GM21737 (cell line): ENCODE results near the gene CRACR2B.
A peak's percentile ranks its signal among the peaks of the same experiment; 100 is the strongest.

Experiments
- ATAC-seq: cut with Tn5 transposase; IDR thresholded peaks from one replicate; pipeline ENCODE4 v1.9.1; 2021; ENCODE audit warnings: mild to moderate bottlenecking, moderate library complexity; ENCODE audit not compliant: unreplicated experiment

CRACR2B gene

DNA sequence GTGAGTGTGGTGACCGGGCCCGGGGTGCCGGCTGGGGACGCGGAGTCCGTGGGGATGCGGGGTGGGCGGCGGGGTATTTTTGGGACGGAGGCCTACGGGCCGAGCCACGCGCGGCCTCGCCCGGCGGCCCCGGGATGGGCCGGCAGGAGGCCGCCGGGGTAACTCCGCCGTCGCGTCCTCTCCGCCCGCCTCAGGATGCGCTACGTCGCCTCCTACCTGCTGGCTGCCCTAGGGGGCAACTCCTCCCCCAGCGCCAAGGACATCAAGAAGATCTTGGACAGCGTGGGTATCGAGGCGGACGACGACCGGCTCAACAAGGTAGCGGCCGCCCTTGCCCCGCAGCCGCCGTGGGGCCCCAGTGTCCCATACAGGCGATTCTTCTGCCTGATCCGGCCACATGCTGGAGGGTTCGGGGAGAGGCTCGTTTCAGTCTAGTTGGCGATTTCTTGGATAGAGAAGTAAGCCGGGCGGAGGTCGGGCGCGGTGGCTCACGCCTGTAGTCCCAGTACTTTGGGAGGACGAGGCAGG lies 17.6 kb upstream of the CRACR2B start:
- no peak for ATAC-seq

DNA sequence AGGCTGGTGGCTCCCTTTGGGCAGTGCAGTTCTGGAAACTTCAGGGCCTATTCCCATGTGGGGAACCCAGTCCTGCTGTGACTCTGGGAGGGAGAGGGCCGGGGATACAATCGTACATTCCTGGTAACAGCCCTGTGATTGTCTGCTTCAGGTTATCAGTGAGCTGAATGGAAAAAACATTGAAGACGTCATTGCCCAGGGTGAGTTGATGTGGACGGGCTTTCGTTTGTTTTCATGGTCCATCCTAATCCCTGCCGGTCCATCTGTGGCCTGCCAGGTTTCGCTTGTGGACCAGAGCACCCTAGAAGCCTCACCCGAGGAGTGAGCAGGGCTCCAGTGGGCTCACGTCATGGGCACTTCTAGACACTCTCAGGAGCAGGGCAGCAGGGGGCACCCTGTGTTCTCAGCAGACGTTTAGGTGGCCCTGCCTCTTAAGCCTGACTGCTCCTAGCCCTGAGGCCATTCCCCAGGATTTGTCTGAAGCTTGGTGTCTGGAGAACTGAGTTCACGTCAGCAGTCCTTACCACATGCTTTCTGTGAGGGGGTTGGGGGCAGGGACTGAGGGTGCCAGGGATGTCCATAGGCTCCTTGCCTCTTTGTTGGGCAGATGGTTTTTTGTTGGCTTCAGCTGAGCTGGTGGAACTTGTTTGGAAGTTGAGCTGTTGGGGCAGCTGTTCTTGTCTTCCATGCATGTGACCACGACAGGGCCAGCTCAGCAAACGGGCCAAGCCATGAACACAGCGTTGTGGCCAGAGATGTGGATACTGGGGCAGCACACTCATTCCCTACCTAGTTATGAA lies 16.1 kb upstream of the CRACR2B start:
- no peak for ATAC-seq

DNA sequence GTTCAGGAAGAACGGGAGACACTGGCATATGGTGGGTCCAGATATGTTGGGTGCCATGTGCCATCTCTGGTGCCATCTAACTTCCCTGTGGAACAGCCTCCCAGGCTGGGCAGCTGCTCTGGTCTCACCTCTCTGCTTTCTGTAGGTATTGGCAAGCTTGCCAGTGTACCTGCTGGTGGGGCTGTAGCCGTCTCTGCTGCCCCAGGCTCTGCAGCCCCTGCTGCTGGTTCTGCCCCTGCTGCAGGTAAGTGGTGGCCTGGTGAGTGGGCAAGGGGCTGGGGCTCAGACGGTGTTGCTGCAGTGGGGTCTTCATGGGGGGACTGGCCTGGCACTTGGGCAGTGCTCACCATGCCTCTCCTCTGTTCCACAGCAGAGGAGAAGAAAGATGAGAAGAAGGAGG lies 15.3 kb upstream of the CRACR2B start:
- ATAC-seq: no peak

DNA sequence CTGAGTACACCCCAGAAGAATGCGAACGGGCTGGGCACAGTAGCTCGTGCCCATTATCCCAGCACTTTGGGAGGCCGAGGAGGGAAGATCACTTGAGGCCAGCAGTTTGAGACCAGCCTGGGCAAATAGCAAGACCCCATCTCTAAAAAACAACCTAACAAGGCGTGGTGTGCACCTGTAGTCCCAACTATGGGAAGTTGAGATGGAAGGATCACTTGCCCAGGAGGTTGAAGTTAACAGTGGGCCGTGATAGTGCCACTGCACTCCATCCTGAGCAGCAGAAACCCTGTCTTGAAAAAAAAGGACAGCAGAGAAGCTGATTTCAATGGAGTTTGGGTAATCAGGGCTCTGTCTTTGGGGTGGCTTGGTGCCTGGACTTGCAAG lies 14.7 kb upstream of the CRACR2B start:
- ATAC-seq: no peak

- ATAC-seq: no peak
Observed at GRCh38 chr11:813456-814096, 14.1 kb upstream of the CRACR2B start.

DNA sequence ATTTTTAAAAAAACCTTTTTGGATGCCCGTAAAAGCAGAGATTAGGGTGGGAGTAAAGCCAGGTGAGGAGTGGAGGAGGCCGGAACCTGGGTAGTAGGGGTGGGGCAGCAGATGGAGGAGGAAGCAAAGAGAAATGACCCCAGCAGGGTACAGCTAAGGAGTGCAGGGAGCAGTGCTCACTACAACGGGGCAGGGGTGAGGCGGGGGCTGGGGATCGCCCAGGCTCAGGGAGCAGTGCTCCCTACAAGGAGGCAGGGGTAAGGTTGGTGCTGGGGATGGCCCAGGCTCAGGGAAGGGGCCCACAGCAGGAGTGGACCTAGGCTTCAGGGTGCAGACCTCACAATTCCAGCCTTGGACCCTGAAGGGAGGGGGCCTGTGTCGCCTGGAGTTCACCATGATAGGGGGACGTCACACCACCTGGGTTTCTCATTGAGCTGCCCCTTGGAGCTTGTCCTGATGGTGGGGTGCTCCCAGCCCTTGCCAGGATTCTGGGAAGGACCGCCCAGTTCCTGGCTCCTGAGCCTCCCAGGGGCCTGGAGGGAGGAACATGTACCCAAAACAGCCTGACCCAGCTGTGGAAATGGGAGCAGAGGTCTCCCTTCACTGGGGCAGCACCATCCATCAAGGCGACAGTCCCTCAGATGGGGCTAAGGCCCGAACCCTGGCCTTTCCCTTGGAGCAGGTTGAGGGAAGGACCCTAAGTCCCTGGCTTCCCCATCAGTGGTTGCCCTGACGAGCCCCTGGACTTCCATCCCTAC lies 11.9 kb upstream of the CRACR2B start:
- ATAC-seq: no peak

DNA sequence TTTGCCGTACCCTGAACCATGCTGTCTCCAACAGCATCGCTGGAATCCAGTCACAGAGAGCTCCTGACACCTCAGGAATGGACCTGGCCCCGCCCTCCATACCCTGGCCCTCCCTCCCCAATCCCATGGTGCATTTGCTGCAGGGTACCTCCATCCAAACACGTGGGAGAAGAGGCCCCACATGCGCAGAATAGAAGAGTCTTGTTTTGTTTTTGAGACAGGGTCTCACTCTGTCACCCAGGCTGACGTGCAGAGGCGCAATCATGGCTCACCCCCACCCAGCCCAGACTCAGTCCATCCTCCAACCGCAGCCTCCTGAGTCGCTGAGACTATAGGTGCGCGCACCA lies 11.3 kb upstream of the CRACR2B start:
- no peak for ATAC-seq

DNA sequence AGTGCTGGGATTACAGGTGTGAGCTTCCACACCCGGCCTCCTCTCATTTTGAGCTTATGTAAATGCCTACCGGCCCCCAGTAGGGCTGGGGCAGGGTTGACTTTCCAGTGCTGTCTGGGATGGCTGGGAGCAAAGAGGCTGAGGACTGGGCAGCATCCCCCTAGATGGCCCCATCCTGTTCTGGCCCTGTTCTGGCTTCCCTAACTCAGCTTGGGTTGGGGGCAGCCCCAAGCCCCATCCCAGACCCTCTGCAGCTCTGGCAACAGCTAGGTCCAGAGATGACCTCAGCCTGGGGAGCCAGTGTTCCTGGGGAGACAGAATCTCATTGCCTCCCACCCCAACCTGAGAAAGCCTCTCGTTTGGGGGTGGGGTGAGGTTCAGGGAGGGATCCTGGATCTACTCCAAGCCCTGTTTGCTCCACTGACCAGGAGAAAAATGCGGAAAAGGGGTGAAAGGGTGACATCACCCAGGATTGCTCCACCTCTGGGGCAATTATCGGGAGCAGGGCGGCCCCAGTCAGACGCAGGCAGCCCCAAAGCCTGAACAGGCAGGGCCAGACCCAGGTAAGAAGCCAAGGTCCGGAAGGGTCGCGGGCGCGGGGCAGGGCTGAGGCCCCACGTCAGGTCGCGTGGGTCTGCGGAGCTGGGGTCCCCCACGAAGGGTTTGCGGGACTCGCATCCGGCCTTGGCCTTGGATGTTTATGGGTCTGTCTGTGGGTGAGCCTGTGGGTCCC lies 9.2 kb upstream of the CRACR2B start, which contains the start of gene PNPLA2:
PNPLA2 (plus strand) TSS at position 519 of the 733 bp plus-strand sequence. CDS start 805 bp downstream, outside the sequence.
- peak; percentile 4 for ATAC-seq

- ATAC-seq: peak; percentile 49
Observed at GRCh38 chr11:819129-819931, 8.4 kb upstream of the CRACR2B start.

DNA sequence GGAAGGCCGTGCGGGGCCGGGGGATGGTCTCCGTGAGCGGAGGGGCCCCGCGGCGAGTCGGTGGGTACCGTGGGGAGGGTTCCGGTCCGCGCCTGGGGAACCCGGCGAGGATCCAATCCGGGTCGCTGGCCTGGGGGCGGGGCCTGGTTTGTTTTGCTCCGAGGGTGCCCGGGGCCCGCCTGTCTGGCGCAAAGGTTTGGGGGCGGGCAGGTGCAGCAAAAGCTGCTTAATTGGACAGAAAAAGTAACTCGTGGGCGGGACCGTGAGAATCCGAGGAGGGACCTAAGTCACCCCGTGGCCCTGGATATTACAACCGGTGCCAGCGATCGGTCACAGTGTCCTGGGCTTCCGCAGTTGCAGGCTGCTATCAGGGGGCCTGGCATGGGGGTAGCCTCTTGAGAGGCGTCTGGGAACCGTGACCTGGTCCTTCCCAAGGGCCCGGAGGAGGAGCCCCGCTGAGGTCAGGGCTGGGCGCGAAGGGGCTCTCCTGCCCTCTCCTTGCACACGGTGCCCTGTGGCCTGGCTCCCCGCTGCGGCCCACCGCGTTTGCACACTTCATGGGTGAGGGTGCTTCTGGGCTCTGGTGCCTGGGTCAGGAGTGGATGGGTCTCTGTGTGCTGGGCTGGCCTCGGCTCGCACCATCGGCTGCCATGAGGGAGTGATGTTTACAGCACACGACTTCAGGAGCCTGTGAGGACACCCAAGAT lies 7.6 kb upstream of the CRACR2B start:
- ATAC-seq: peak; percentile 51

- no peak for ATAC-seq
Observed at GRCh38 chr11:820655-821511, 6.8 kb upstream of the CRACR2B start.

DNA sequence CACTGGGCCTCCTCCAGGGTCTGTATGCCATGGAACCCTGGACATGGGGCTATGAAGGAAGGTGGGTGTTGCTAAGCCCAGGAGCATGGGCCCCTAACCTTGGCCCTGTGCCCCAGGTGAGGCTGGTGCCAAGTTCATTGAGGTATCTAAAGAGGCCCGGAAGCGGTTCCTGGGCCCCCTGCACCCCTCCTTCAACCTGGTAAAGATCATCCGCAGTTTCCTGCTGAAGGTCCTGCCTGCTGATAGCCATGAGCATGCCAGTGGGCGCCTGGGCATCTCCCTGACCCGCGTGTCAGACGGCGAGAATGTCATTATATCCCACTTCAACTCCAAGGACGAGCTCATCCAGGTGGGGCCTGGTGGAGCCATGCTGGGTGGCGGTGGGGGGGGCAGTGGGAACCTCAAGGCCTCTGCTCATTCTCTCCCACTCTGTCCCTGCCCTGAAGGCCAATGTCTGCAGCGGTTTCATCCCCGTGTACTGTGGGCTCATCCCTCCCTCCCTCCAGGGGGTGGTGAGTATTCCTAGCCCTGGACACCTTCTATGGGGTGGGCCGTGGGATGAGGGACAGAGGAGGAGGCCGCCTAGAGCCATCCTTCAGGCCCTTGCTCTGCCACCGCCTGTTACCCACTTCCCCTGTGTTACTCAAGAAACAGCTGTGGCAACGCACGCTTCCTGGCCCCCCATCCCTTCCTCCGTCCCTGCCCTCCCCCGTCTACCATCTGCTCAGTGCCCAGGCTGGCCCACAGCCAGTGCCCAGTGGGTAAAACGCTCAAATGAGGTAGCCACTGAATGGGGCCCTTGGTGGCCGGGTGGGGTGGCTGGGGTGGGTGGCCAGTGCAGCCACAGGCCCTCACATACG lies 6.0 kb upstream of the CRACR2B start:
- no peak for ATAC-seq

DNA sequence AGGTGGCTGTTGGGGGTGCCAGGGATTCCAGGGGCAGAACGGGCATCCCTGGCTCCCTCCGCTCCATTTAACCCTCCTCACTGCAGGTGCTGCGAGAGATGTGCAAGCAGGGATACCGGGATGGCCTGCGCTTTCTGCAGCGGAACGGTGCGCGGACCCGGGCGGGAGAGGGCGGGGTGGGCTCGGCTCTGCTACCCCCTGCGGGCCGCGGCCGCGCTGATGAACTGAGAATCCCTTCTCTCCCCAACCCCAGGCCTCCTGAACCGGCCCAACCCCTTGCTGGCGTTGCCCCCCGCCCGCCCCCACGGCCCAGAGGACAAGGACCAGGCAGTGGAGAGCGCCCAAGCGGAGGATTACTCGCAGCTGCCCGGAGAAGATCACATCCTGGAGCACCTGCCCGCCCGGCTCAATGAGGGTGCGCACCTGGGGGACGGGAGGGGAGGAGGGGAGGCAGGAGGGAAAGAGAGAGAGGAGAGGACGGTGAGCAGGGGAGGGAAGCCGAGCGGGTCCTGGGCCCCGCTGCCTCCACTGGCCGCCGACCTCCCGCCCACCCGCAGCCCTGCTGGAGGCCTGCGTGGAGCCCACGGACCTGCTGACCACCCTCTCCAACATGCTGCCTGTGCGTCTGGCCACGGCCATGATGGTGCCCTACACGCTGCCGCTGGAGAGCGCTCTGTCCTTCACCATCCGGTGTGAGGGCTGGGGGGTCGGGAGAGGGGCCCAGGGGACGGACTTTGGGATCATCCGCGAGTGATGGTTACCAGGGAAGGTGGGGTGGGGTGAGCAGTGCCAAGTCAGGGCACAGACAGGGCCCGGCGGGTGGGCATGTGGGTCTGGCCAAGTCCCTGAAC lies 4.1 kb upstream of the CRACR2B start:
- no peak for ATAC-seq

DNA sequence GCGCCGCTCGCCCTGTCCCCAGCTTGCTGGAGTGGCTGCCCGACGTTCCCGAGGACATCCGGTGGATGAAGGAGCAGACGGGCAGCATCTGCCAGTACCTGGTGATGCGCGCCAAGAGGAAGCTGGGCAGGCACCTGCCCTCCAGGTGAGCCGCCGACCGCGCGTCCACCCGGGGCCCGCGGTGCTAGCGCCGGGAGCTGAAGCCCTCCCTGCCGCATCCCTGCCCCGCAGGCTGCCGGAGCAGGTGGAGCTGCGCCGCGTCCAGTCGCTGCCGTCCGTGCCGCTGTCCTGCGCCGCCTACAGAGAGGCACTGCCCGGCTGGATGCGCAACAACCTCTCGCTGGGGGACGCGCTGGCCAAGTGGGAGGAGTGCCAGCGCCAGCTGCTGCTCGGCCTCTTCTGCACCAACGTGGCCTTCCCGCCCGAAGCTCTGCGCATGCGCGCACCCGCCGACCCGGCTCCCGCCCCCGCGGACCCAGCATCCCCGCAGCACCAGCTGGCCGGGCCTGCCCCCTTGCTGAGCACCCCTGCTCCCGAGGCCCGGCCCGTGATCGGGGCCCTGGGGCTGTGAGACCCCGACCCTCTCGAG lies 3.3 kb upstream of the CRACR2B start:
- no peak for ATAC-seq

DNA sequence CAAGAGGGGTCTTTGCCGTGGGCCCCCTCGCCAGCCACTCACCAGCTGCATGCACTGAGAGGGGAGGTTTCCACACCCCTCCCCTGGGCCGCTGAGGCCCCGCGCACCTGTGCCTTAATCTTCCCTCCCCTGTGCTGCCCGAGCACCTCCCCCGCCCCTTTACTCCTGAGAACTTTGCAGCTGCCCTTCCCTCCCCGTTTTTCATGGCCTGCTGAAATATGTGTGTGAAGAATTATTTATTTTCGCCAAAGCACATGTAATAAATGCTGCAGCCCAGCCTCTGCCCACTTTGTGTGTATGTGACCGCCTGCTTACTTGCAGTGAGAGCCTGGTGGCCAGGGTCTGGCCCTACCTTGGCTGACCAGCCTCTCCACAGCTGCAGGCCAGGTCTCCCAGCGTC lies 2.8 kb upstream of the CRACR2B start:
- ATAC-seq: no peak
